Endodermal cell (in vitro differentiated cells): ENCODE measurements around the gene ATP2B3. TPM values are rescaled to one million over a fixed set of nuclear protein-coding genes. Genes with fewer than 3 reads are reported as not detected.

Source experiments
- DNase-seq: peaks from one replicate; pipeline ENCODE4 v3.0.0-alpha.2; 2017
- H3K27ac ChIP-seq: 2 replicates; pipeline ENCODE4 v1.5.1; 2013; ENCODE audit warnings: mild to moderate bottlenecking, low read depth, low read length, moderate library complexity
- H3K27me3 ChIP-seq: 2 replicates; pipeline ENCODE4 v1.6.1; 2013; ENCODE audit warnings: mild to moderate bottlenecking, low read length, moderate library complexity; ENCODE audit not compliant: insufficient read depth, control insufficient read depth, poor library complexity, severe bottlenecking
- H3K36me3 ChIP-seq: 2 replicates; pipeline ENCODE4 v1.7.0; 2013; ENCODE audit warnings: mild to moderate bottlenecking, low read length, moderate library complexity; ENCODE audit not compliant: control insufficient read depth, insufficient read depth
- H3K4me1 ChIP-seq: one replicate; pipeline ENCODE4 v1.7.0; 2013; ENCODE audit warnings: low read length; ENCODE audit not compliant: control insufficient read depth, insufficient read depth
- H3K4me3 ChIP-seq: 2 replicates; pipeline ENCODE4 v1.5.1; 2013; ENCODE audit warnings: mild to moderate bottlenecking, low read length, moderate library complexity
- H3K9ac ChIP-seq: 2 replicates; pipeline ENCODE4 v1.6.1; 2013; ENCODE audit warnings: mild to moderate bottlenecking, low read length, moderate library complexity; ENCODE audit not compliant: poor library complexity, severe bottlenecking; ENCODE audit errors: extremely low read depth
- H3K9me3 ChIP-seq: 2 replicates; pipeline ENCODE4 v1.6.1; 2013; ENCODE audit warnings: mild to moderate bottlenecking, low read length, moderate library complexity; ENCODE audit not compliant: control insufficient read depth
- H3K27ac Mint-ChIP-seq: 2 replicates; pipeline ENCODE4 v1.8.0; 2020; ENCODE audit warnings: mixed read lengths
- H3K27me3 Mint-ChIP-seq: 2 replicates; pipeline ENCODE4 v1.8.0; 2021; ENCODE audit warnings: mild to moderate bottlenecking, mixed read lengths; ENCODE audit not compliant: insufficient read depth
- H3K36me3 Mint-ChIP-seq: 2 replicates; pipeline ENCODE4 v1.8.0; 2020; ENCODE audit warnings: low read depth, mixed read lengths
- H3K4me1 Mint-ChIP-seq: 2 replicates; pipeline ENCODE4 v1.8.0; 2020; ENCODE audit warnings: mixed read lengths
- H3K4me3 Mint-ChIP-seq: 2 replicates; pipeline ENCODE4 v1.8.0; 2020; ENCODE audit warnings: mild to moderate bottlenecking, moderate library complexity, mixed read lengths
- H3K9me3 Mint-ChIP-seq: 2 replicates; pipeline ENCODE4 v1.8.0; 2020; ENCODE audit warnings: mild to moderate bottlenecking, mixed read lengths
- CTCF ChIP-seq: fragments of 200-600 bp; sonication (generic); conservative IDR thresholded peaks from 2 replicates; pipeline ENCODE4 v1.5.0; 2021; ENCODE audit warnings: antibody characterized with exemption, mild to moderate bottlenecking
- WGBS, 2 experiments: methylation state at CpG; one replicate each; pipeline versions ENCODE4 v1.1.5 to v1.1.7; 2013; ENCODE audit warnings: missing lambda C conversion rate in 2 of 2, mixed read lengths in 1 of 2; ENCODE audit not compliant: insufficient coverage in 1 of 2, insufficient read length in 1 of 2; 5-methylcytosine and 5-hydroxymethylcytosine counted together
- total RNA-seq, 2 donors: library from RNA; stranded (reverse); fragmentation: NEBNext Ultra II Directional in 1 of 2; extraction: Animal tissue kit (Norgen Biotek cat#: 25700) in 1 of 2; gene quantifications; 2 replicates in 1 of 2; 3 replicates in 1 of 2; pipeline ENCODE4 v1.2.1, GENCODE V29; 2021

The ATP2B3 gene
- total RNA-seq, 2 donors from 2014 or later, result not detected

- peaks cover 53% of the 10 kb centered on the region for H3K9me3 Mint-ChIP-seq
- DNase-seq, result no peak
- H3K27me3 Mint-ChIP-seq, result peaks cover 6% of the 10 kb centered on the region
- H3K4me1 ChIP-seq, result no peaks in the 10 kb centered on the region
- no peaks in the 10 kb centered on the region for H3K36me3 Mint-ChIP-seq
- H3K4me3 ChIP-seq, result no peak overlapping the region
- H3K4me1 Mint-ChIP-seq, result no peaks in the 10 kb centered on the region
- no peaks in the 10 kb centered on the region for H3K27me3 ChIP-seq
- no peak for TF ChIP-seq CTCF
- no peaks in the 10 kb centered on the region for H3K9me3 ChIP-seq
- no peak overlapping the region for H3K27ac Mint-ChIP-seq
- no peak overlapping the region for H3K9ac ChIP-seq
- WGBS, 2 experiments, result 90 to 93% methylated on average over 2 to 10 of the region's 10 CpGs
- no peak overlapping the region for H3K27ac ChIP-seq
- no peaks in the 10 kb centered on the region for H3K36me3 ChIP-seq
- H3K4me3 Mint-ChIP-seq, result no peak overlapping the region
These were observed 9.4 kb downstream of the ATP2B3 start for GRCh38 chrX:153526801-153527200.

GRCh38 chrX:153527208-153527607 lies 9.8 kb downstream of the ATP2B3 start:
- 93% methylated on average over 14 of the region's 15 CpGs; no CpG with 5 or more reads in 1 of the 2 experiments for WGBS, 2 experiments

GRCh38 chrX:153530411-153531129 lies 13.1 kb downstream of the ATP2B3 start:
- Mint-ChIP-seq H3K27me3 (peaks cover 1% of the 10 kb centered on the region), H3K27ac (no peak overlapping the region), H3K4me3 (no peak overlapping the region), H3K9me3 (peaks cover 63% of the 10 kb centered on the region), H3K4me1 (no peaks in the 10 kb centered on the region), H3K36me3 (no peaks in the 10 kb centered on the region)
- no peaks in the 10 kb centered on the region for H3K4me1 ChIP-seq
- no peak for DNase-seq
- H3K27ac ChIP-seq, result no peak overlapping the region
- no peaks in the 10 kb centered on the region for H3K36me3 ChIP-seq
- 86 to 100% methylated on average over 1 to 18 of the region's 20 CpGs for WGBS, 2 experiments
- no peak overlapping the region for H3K9ac ChIP-seq
- no peaks in the 10 kb centered on the region for H3K27me3 ChIP-seq
- H3K4me3 ChIP-seq, result no peak overlapping the region
- H3K9me3 ChIP-seq, result no peaks in the 10 kb centered on the region
- TF ChIP-seq CTCF, result no peak

More at GRCh38 chrX:153527208-153527607, 9.8 kb downstream of the ATP2B3 start:
- H3K36me3 ChIP-seq, result no peaks in the 10 kb centered on the region
- no peak overlapping the region for H3K4me3 Mint-ChIP-seq
- H3K4me1 Mint-ChIP-seq, result no peaks in the 10 kb centered on the region
- H3K9me3 Mint-ChIP-seq, result peaks cover 54% of the 10 kb centered on the region
- DNase-seq, result no peak
- H3K9me3 ChIP-seq, result no peaks in the 10 kb centered on the region
- no peak overlapping the region for H3K9ac ChIP-seq
- no peaks in the 10 kb centered on the region for H3K27me3 ChIP-seq
- no peak overlapping the region for H3K27ac ChIP-seq
- TF ChIP-seq CTCF, result no peak
- peaks cover 4% of the 10 kb centered on the region for H3K27me3 Mint-ChIP-seq
- H3K4me1 ChIP-seq, result no peaks in the 10 kb centered on the region
- no peak overlapping the region for H3K4me3 ChIP-seq
- H3K36me3 Mint-ChIP-seq, result no peaks in the 10 kb centered on the region
- H3K27ac Mint-ChIP-seq, result no peak overlapping the region
